ENCODE results near the gene ZNF777. TPM values are rescaled to one million over a fixed set of nuclear protein-coding genes. Genes with fewer than 3 reads are reported as not detected.
"Not testable (repeated sequence)": the region's sequence is repeated elsewhere in the genome, so short reads cannot be mapped to it uniquely, and the experiment has no call there.

ZNF777 gene
- polyA plus RNA-seq, 2 of the 4 experiments (the other 2 are of a cell fraction) = 5.4 to 10.5 TPM

DNA sequence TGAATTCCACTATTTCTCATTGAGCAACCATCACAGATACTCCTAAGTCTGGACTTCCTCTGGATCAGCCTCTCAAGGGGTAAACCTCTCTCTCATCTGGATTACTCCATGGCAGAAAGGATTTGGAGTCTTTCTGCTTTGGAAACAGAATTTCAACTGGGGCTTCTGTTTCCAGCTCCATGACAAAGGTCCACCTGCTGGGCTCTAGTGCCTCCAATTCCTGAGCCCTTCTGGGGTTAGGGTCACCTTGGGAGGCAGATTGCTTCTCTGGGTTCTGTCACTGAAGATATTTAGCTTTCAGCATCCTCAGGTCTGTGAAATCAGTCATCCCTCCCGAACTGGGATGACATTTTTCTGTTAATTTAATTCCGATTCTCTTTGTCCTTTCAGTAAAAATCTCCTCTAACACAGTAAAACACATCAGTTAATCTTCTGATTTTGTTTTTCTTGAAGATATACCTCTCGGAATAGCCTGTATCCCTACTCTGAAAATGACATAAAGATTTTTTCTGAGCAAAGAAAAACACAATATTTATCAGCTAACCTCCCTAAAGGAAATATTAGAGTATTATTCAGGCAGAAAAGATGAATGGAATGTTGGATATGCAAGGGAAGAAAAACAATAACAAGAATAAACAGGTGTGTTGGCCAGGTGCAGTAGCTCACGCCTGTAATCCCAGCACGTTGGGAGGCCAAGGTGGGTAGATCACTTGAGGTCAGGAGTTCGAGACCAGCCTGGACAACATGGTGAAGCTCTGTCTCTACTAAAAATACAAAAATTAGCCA, 72.1 kb downstream of the ZNF777 start:
- FAIRE-seq; H3K4me3 ChIP-seq; H3K4me1 ChIP-seq; DNase-seq (ENCODE audit: low read depth in 1 of 2, low spot score in 1 of 2); H3K27ac ChIP-seq; ATAC-seq; H3K9me3 ChIP-seq; POLR2A ChIA-PET; H3K4me2 ChIP-seq: not testable (repeated sequence)
- 21% methylated on average over 6 of the region's 6 CpGs for WGBS (ENCODE audit: missing lambda C conversion rate)
- CTCF ChIA-PET = interaction anchor here (1.2 kb wide), 1 partner anchor 13 kb away, joined by 4 read pairs; no protein-coding TSS in a partner anchor

- POLR2A ChIA-PET = not testable (repeated sequence)
Observed at GRCh38 chr7:149386514-149386913, 74.3 kb downstream of the ZNF777 start.

DNA sequence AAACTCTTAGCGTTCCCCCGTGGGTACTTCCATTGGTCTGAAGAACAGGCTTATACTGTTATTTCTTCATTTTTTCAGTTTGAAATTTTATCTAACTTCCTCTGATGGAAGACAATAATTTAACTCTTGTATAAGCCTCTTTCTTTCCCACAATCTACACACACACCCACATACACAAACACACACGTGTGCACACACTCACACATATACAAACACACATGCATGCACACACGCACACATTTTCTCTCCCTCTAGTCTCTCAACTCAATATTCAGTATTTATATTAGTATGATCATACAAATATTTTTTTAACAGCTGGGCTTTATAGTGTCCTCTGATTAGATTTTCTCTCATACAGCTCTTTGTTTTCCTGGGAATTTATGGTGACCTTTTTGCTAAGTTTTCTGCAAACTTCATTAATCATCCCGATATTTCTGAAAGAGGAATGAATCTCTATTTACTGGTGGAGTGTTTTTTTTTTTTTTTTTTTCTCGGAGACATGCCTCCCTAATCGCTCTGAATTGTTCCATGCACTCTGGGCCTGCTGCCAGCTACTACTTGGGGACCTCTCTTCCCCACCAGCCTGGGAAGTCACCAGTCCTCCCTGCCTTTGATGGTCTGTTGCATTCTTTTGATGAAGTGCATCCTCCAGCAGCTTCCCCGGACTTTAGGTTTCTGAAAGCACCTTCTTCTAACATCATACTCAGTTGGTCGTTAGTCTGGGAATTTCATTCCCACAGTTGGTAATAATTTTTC, 75.5 kb downstream of the ZNF777 start:
- CTCF ChIA-PET = interaction anchor here (1.3 to 1.4 kb wide), 2 partner anchors 25 to 37 kb away, joined by 3 read pairs; no protein-coding TSS in a partner anchor
- Histone ChIP-seq H3K4me1 (no peaks in the 10 kb centered on the region), H3K4me2 (no peak overlapping the region), H3K9me3 (peaks cover 5% of the 10 kb centered on the region; the same call in 1 of the 3 replicates), H3K4me3 (no peak overlapping the region), H3K27ac (no peak overlapping the region)
- no peak for DNase-seq (ENCODE audit: low read depth in 1 of 2, low spot score in 1 of 2)
- TF ChIP-seq FOSB (CRISPR knock-in tag; IDR thresholded peaks at IDR 0.05) = no peak
- TF ChIP-seq, protein P1, sequence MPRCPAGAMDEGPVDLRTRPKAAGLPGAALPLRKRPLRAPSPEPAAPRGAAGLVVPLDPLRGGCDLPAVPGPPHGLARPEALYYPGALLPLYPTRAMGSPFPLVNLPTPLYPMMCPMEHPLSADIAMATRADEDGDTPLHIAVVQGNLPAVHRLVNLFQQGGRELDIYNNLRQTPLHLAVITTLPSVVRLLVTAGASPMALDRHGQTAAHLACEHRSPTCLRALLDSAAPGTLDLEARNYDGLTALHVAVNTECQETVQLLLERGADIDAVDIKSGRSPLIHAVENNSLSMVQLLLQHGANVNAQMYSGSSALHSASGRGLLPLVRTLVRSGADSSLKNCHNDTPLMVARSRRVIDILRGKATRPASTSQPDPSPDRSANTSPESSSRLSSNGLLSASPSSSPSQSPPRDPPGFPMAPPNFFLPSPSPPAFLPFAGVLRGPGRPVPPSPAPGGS (IDR thresholded peaks at IDR 0.05) = no peak
- no peak for TF ChIP-seq GATA3 (IDR thresholded peaks at IDR 0.05; ENCODE audit: borderline replicate concordance)
- no peak for TF ChIP-seq MAZ (IDR thresholded peaks at IDR 0.05; ENCODE audit: borderline replicate concordance, low read depth, low read length)
- TF ChIP-seq ZNF302 (CRISPR knock-in tag; IDR thresholded peaks at IDR 0.05) = no peak
- TF ChIP-seq ATOH8 (CRISPR knock-in tag; IDR thresholded peaks at IDR 0.05; ENCODE audit: low read depth) = no peak
- no peak for TF ChIP-seq EP300 (IDR thresholded peaks at IDR 0.05)
- no peak for TF ChIP-seq HOXB13 (CRISPR knock-in tag; IDR thresholded peaks at IDR 0.05; ENCODE audit: low read depth)
- TF ChIP-seq TP53 (CRISPR knock-in tag; IDR thresholded peaks at IDR 0.05) = no peak
- no peak for TF ChIP-seq ZFP36 (IDR thresholded peaks at IDR 0.05; ENCODE audit: borderline replicate concordance, partially characterized antibody)
- no peak for TF ChIP-seq HOXA7 (CRISPR knock-in tag; IDR thresholded peaks at IDR 0.05)
- no peak for TF ChIP-seq NFE2L2 (conservative IDR thresholded peaks at IDR 0.05; ENCODE audit: low read length)
- TF ChIP-seq EHF (CRISPR knock-in tag; IDR thresholded peaks at IDR 0.05) = no peak
- ATAC-seq = no peak
- 24% methylated on average over 9 of the region's 9 CpGs for WGBS (ENCODE audit: missing lambda C conversion rate)
- POLR2A ChIA-PET = interaction anchor here (0.6 kb wide), 1 partner anchor 78 kb away, joined by 7 read pairs; no protein-coding TSS in a partner anchor
- FAIRE-seq = no peak

More at GRCh38 chr7:149386514-149386913, 74.3 kb downstream of the ZNF777 start:
- peak; percentile 72 for FAIRE-seq
- not testable (repeated sequence) for ATAC-seq; H3K4me1 ChIP-seq; DNase-seq (ENCODE audit: low read depth in 1 of 2, low spot score in 1 of 2); H3K9me3 ChIP-seq; H3K27ac ChIP-seq; H3K4me3 ChIP-seq; H3K4me2 ChIP-seq
- CTCF ChIA-PET = interaction anchor here (0.6 to 1.4 kb wide), 2 partner anchors 26 to 1125 kb away, joined by 3 read pairs; no protein-coding TSS in a partner anchor
- WGBS (ENCODE audit: missing lambda C conversion rate) = 32% methylated on average over 4 of the region's 4 CpGs

Other genes with a start within 250 kb of the ZNF777 start
- gene ZNF212, start 221.4 kb downstream of the ZNF777 start, polyA plus RNA-seq (2011; rRNA removed) = 5.3 and 5.5 TPM in 2 replicates
- gene ZNF212, start 221.4 kb downstream of the ZNF777 start, polyA plus RNA-seq (2017; fragmentation: RNase III; extraction: RNeasy Plus Mini Kit Qiagen cat#74134 plus additional on column Dnase treatment) = 6.0 to 7.9 TPM (median 6.7 TPM) in 3 replicates
- 8.0 and 9.9 TPM in 2 replicates for gene ZNF783, start 198.9 kb downstream of the ZNF777 start, polyA plus RNA-seq (2011; rRNA removed)
- gene ZNF783, start 198.9 kb downstream of the ZNF777 start, polyA plus RNA-seq (2017; fragmentation: RNase III; extraction: RNeasy Plus Mini Kit Qiagen cat#74134 plus additional on column Dnase treatment) = 6.6 to 10.1 TPM (median 7.4 TPM) in 3 replicates
- 6.8 and 7.2 TPM in 2 replicates for gene ZNF746, start 36.7 kb upstream of the ZNF777 start, polyA plus RNA-seq (2011; rRNA removed)
- gene ZNF746, start 36.7 kb upstream of the ZNF777 start, polyA plus RNA-seq (2017; fragmentation: RNase III; extraction: RNeasy Plus Mini Kit Qiagen cat#74134 plus additional on column Dnase treatment) = 10.6 to 10.7 TPM (median 10.7 TPM) in 3 replicates